SKM-1 treated with dmso at 0.1 percent for 144 hours (cell line): Measurements from ENCODE around the gene VSIR.

Experiments
- DNase-seq: peaks from one replicate; lab custom pipeline; 2025; ENCODE audit not compliant: unreplicated experiment; lab: John Stamatoyannopoulos, UW

VSIR gene

GRCh38 chr10:71715026-71715425, 58.3 kb downstream of the VSIR start:
- no peak for DNase-seq

DNA sequence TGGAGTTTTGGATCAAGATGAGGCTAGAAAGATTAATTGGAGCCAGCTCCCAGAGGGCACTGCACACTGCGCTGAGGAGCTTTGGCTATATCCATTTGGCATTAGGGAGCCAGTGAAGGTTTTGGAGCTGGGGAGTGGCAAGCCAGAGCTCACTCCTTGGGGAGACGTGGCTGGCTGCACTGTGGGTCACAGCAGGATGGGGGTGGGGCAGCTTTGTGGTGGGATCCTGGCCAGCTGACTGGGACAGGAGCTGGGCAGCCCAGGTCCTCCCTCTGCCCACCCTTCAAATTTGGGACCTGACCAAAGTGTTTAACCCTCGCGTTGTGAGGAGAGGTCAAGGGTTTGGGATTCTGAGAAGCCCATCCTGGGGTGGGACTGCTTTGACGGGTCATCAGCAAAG, 58.7 kb downstream of the VSIR start:
- DNase-seq: no peak

- no peak for DNase-seq
Observed at GRCh38 chr10:71714031-71714410, 59.3 kb downstream of the VSIR start.

DNA sequence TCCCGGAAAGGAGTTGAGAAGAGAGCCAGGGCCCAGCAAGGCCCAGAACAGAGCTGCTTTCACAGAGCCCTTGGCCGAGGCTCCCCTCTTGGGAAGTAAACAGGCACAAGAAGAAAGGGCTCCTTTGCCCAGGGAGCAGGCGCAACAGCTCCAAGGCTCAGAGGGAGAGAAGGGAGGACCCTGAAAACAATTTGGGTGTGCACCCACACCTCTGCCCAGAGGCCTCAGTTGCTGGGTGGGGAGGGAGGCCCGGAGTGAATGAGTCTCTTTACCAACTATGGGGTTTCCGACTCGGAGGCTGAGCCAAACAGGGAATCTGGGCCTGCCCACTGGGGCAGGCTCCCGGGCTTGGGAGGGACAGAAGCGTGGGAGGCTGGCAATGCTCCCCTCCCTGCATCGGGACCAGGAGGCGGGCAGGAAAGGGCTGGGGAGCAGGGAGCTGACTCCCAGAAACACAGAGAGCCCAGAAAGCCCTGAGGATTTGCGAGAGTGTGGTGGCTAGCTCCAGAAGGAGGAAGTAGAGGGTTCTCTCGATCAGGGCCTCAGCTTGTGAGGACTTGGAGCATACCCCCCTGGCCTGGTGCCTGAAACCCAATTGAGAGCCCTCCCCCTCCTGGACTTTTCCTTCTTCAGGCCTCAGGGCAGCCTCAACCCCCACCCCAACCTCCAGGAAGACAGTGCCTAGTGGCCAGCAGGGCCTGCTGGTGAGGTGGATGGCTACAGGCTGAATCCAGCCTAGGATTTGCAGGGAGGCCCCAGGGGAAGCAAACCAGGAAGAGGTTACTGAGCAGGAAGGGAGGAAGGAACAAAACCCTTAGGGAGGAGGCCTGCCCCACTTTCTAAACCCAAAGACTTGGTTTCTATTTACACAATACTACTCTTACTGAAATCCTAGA, 59.9 kb downstream of the VSIR start:
- DNase-seq: peak; percentile 91

- no peak for DNase-seq
Observed at GRCh38 chr10:71712572-71713134, 60.7 kb downstream of the VSIR start.

DNA sequence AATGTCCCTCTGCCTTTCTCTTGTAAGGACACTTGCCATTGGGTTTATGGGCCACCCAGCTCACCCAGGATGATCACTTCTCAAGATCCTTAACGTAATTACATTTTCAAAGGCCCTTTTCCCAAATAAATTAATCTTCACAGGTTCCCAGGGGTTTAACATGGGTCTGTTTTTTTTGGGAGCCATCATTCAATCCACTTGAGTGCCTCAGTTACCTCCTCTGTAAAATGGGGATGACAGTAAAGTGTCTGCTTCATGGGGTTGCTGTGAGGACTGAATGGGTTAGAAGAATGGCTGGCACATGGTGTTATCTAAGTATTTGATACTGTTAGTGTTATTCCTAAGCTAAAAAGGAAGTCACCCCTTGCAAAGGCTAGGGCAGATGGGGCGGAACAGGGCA, 61.1 kb downstream of the VSIR start:
- DNase-seq: no peak

GRCh38 chr10:71711052-71711623, 62.2 kb downstream of the VSIR start:
- no peak for DNase-seq

DNA sequence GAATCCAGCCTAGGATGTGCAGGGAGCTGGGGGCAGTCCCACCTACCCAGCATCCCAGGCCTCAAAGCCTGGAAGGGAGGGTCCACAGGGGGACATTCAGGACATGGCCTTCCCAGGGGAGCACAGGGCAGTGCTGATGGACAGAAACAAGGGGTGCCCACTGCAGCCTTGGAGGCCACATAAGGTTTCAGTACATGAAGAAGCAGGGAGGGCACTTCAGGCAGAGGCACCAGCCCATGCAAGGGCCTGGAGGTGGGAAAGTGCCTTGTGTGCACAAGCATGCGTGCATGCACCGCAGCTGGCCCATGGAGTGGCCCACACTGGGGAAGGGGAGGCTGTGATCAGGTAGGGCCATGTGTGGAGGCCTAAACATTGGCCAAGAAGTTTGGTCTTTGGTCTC, 62.8 kb downstream of the VSIR start:
- no peak for DNase-seq

DNA sequence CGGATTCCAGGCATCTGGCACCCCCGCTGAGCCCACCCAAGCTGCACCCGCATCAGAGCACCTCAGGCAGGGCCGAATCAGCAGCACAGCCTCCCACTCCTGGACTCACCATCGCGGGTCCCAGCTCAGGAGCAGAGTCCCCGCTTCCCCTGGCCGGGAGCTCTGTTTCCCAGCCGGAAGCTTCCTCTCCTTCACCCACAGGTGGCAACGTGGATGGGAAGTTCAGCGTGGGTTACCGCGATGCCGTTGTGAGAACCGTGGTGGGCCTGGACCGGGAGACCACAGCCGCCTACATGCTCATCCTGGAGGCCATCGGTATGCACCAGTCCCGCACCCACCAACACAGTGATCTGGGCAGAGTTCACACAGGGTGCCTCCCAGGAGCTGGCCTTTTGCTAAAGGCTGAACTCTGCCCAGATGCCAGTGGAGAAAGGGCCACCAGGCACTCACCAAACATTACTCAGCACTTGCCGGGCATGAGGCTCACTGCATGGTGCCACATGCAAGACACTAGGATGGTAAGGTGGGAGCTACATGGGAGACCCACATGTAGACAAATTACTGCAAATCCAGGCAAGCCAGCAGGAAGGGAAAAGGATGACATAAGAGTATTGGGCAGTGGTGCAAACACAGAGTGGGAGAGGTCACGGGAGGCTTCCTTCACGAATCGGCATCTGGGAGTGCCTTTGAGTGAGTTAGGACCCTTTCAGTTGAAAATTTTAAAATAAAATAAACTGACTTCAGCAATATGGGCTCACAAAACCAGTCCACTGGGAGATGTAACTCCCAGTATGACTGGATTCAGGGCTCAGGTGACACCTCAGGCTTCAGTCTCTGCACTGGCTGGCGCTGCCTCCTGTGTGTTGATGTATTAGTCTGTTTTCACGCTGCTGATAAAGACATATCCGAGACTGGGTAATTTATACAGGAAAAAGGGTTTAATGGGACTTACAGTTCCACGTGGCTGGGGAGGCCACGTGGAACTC, 64.1 kb downstream of the VSIR start:
- no peak for DNase-seq

DNA sequence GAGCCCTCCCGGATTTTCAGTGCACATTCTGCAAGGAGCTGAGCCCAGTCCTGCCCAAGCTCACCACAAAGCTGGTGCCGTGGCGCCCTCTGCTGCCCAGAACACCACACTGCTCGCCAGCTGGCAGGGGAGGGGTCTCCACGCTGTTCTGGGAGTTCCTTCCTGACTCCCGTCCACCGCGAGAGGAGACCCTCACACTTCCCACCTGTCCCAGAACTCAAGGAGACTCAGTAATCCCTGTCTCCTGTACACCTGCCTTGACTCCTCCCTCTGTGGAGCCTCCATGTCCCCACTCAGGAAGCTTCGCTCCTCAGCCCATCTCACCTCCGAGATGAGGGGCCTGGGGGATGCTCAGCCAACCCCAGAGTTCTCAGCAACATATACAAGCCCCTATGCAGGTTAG, 65.0 kb downstream of the VSIR start:
- peak; percentile 33 for DNase-seq

DNA sequence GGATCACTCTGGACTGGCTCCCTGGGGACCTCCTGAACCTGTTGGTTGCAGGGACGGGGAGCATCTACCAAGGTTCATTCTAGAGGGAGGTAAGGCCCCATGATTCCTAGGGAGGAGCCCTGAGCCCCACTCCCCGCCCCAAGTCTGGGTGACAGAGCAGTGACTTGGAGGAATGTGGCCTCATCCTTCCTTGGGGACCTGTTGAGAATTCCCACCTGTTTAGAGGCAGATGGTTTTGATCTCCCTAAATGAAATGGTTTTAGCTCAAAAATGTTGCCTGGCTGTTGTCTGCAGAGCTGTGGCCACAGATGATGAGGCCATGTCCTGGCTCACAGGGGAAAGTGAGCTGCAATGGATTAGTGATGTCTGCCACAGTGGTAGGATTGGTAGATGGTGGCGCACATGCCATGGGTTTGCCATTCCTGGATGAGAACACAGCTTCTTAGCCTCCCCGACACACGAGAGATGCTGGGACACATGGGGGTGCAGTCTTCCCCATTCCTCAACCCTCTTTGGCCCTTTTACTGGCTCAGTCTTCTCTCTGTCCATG, 66.0 kb downstream of the VSIR start:
- DNase-seq: no peak

DNA sequence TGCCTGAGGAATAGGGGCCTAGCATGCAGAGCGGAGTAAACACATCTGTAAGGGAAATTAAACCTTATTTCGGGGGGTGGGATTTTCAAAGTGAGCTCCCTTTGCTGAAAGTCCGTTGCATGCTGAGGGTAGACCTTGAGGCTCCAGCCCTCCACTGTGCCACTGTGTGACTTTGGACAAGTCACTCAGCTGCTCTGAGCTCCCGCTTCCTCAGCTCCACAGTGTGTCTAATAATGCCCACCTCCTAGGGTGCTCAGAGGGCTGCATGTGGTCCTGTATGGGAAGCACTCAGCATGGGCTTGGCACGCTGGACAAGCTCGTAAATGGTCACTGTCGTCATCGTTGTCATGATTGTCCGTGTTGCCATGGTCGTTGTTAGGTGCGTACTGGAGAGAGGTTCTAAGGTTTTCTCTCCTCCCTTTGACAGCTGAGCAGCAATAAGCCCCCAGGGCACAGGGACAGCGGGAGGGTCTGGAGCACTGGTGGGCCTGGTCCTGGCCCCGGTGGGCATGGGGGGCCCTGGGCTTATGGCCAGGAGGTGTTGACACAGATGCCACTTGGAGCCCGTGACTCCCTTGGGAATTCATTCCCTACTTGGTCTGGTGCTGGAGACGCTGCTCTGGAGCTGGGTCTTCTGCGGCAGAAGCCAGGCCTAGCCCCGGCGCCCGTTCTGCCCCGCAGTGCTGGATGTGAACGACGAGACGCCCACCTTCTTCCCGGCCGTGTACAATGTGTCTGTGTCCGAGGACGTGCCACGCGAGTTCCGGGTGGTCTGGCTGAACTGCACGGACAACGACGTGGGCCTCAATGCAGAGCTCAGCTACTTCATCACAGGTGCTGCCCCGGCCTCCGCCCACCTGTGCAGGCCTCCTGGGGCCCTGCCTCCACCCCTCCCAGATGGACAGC, 66.9 kb downstream of the VSIR start:
- DNase-seq: no peak

DNA sequence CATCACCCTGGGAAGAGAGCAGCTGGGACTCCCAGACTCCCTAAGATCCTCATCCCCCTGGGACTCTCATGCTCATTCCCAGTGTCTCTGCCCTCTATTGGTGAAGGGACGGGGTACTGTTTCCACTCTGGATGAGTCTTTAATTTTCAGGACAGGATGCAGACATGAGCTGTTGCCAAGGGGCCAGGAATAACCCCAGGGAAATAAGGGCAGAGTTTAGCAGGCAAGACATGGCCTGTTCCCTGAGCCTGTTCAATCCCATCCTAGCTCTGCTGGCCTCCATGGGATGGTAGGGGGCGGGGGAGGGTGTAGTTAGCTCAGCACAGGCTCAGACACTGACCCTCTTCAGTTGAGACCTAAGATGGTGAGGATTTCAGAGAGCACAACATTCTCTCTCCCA, 67.7 kb downstream of the VSIR start:
- DNase-seq: no peak

DNA sequence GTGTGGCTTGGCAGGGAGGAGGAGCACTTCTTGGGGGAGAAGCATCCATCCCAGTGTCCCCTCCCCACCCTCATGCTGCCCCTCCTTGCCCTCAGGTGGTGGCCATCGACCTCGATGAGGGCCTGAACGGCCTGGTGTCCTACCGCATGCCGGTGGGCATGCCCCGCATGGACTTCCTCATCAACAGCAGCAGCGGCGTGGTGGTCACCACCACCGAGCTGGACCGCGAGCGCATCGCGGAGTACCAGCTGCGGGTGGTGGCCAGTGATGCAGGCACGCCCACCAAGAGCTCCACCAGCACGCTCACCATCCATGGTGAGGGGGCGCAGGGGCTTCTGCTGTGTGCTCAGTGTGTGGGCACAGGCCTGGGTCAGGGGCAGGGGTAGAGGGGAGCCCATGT, 68.5 kb downstream of the VSIR start:
- DNase-seq: no peak

DNA sequence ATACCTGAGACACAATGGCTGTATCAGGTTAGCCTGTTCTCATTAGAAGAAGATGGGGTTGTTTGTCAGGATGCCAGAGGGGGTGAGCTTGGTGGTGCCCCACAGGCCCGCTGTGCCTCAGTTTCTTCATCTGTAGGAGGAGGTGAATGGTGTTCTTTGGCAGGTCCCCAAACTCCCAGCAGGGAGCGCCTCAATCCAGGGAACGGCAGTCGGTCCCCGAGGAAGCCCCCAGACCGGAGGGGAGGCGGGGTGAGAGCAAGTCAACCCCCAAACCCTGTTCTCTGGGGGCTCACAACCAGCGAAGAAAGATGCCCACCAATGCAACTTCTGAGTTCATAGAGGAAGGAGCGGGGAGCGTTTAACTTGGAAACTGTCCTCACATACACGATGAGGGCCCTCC, 69.7 kb downstream of the VSIR start:
- no peak for DNase-seq

GRCh38 chr10:71701496-71702132, 71.7 kb downstream of the VSIR start:
- DNase-seq: peak; percentile 43

DNA sequence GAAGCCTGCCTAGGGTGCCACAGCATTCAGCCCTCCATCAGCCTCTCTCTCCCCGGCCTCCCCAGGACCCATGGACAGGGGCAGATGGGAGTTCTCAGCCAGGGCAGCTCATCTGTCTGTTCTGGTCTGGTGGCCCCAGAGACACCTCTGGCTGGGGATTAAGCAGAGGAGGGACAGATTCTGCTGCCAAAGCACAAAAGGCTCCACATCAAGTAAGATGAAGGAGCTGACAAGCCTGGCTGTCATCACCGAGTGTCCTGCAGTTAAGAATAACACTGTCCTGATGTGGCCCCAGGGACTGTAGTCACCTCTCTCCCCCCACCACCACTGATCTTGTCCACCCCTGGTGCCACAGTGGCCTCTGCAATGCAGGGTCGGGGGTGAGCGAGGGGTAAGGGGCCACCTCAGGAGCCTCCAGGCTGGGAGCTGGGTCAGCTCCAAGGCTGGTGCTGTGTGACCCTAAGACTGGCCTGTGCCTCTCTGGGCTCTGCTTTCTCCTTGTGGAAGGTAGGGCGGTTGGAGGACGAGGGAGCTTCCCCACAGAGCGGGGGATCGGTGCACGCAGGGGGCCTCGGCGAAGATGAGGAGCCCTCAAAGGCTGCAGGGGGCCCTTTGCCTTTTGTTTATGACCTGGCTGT, 72.5 kb downstream of the VSIR start:
- no peak for DNase-seq

GRCh38 chr10:71698737-71699136, 74.6 kb downstream of the VSIR start:
- no peak for DNase-seq
